T1000 (cell line): ENCODE results near the gene PIP5K1B.

Experiments used
- DNase-seq: peaks from one replicate; lab custom pipeline; 2025; ENCODE audit warnings: mixed read lengths; lab: John Stamatoyannopoulos, UW

The PIP5K1B gene

GRCh38 chr9:68953771-68954170 is 248.7 kb downstream of the PIP5K1B start:
- DNase-seq = no peak

GRCh38 chr9:68955330-68955729 is 250.3 kb downstream of the PIP5K1B start:
- no peak for DNase-seq

GRCh38 chr9:68957479-68957878 is 252.4 kb downstream of the PIP5K1B start:
- no peak for DNase-seq

- no peak for DNase-seq
Measured at GRCh38 chr9:68961587-68961986, 256.5 kb downstream of the PIP5K1B start.

- no peak for DNase-seq
Measured at GRCh38 chr9:68963416-68963815, 258.4 kb downstream of the PIP5K1B start.

GRCh38 chr9:68964102-68964541 is 259.1 kb downstream of the PIP5K1B start:
- no peak for DNase-seq

GRCh38 chr9:68964765-68965164 is 259.7 kb downstream of the PIP5K1B start:
- no peak for DNase-seq

- no peak for DNase-seq
Measured at GRCh38 chr9:68966496-68966944, 261.5 kb downstream of the PIP5K1B start.

- DNase-seq = no peak
Measured at GRCh38 chr9:68967800-68968199, 262.8 kb downstream of the PIP5K1B start.

GRCh38 chr9:68969538-68969937 is 264.5 kb downstream of the PIP5K1B start:
- DNase-seq = no peak

- no peak for DNase-seq
Measured at GRCh38 chr9:68970151-68970550, 265.1 kb downstream of the PIP5K1B start.

GRCh38 chr9:68973619-68974018 is 268.6 kb downstream of the PIP5K1B start:
- DNase-seq = no peak

GRCh38 chr9:68974431-68974830 is 269.4 kb downstream of the PIP5K1B start:
- DNase-seq = no peak

GRCh38 chr9:68974901-68975300 is 269.9 kb downstream of the PIP5K1B start:
- no peak for DNase-seq

GRCh38 chr9:68975365-68976043 is 270.5 kb downstream of the PIP5K1B start:
- DNase-seq = no peak

- DNase-seq = no peak
Measured at GRCh38 chr9:68978066-68978465, 273.0 kb downstream of the PIP5K1B start.

GRCh38 chr9:68978501-68978900 is 273.5 kb downstream of the PIP5K1B start:
- no peak for DNase-seq

GRCh38 chr9:68979538-68980314 is 274.7 kb downstream of the PIP5K1B start:
- DNase-seq = no peak

GRCh38 chr9:68980341-68980914 is 275.4 kb downstream of the PIP5K1B start:
- no peak for DNase-seq

GRCh38 chr9:68981789-68982188 is 276.7 kb downstream of the PIP5K1B start:
- no peak for DNase-seq

- no peak for DNase-seq
Measured at GRCh38 chr9:68983008-68983411, 278.0 kb downstream of the PIP5K1B start.

- no peak for DNase-seq
Measured at GRCh38 chr9:68983522-68984424, 278.7 kb downstream of the PIP5K1B start.
